Measurements from ENCODE around the gene ALDH4A1. TPM values are rescaled to one million over a fixed set of nuclear protein-coding genes. Genes with fewer than 3 reads are reported as not detected.
"Not testable (repeated sequence)": the region's sequence is repeated elsewhere in the genome, so short reads cannot be mapped to it uniquely, and the experiment has no call there.

The ALDH4A1 gene
- total RNA-seq, 1 donor from 2014 or later: 11.5 TPM

DNA sequence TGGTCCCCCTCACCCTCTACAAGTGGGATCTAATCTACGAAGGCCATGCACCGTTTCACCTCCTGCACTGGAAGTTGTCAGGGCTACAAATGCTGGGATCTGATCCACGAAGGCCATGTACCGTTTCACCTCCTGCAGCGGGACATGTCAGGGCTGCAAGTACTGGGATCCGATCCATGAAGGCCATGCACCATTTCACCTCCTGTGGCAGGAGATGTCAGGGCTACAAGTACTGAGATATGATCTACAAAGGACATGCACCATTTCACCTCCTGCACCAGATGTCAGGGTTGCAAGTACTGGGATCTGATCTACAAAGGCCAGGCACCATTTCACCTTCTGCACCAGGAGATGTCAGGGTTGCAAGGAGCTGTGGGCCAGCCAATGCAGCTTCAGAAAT, 7.0 kb downstream of the ALDH4A1 start:
- H3K9me3 Mint-ChIP-seq: no peaks in the 10 kb centered on the region
- no peak for TF ChIP-seq CTCF (IDR thresholded peaks at IDR 0.05; ENCODE audit: unreplicated experiment)
- peaks cover 3% of the 10 kb centered on the region for H3K4me1 Mint-ChIP-seq
- no peak for DNase-seq (ENCODE audit: low spot score in 2 of 2, unreplicated experiment in 2 of 2)
- no peaks in the 10 kb centered on the region for H3K36me3 Mint-ChIP-seq
- H3K27me3 Mint-ChIP-seq (ENCODE audit: low read depth): no peaks in the 10 kb centered on the region
- no peak overlapping the region for H3K27ac Mint-ChIP-seq
- no peak overlapping the region for H3K4me3 Mint-ChIP-seq

DNA sequence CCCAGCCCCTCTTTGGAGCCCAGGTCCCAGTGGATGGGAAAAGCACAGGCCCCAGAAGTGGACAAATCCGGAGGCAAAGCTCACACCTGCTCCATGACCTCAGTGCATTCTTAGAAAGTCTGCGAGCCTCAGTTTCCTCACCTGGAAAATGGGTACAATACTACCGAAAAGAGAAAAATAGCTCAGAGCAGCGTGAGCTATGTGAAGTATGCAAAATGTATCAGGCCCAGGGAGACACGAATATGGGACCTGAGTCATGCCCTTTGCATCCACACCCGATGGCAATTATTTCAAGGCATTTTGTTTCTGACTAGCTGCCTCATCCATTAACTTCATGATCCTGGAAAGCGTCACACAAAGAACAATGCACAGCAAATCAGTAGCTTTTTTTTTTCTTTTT, 9.2 kb downstream of the ALDH4A1 start:
- no peak for DNase-seq (ENCODE audit: low spot score in 2 of 2, unreplicated experiment in 2 of 2)
- H3K4me3 Mint-ChIP-seq: no peak overlapping the region
- no peak overlapping the region for H3K27ac Mint-ChIP-seq
- no peaks in the 10 kb centered on the region for H3K27me3 Mint-ChIP-seq (ENCODE audit: low read depth)
- H3K4me1 Mint-ChIP-seq: peaks cover 3% of the 10 kb centered on the region
- TF ChIP-seq CTCF (IDR thresholded peaks at IDR 0.05; ENCODE audit: unreplicated experiment): no peak
- no peaks in the 10 kb centered on the region for H3K36me3 Mint-ChIP-seq
- no peaks in the 10 kb centered on the region for H3K9me3 Mint-ChIP-seq

- not testable (repeated sequence) for H3K4me1 Mint-ChIP-seq; H3K9me3 Mint-ChIP-seq; H3K4me3 Mint-ChIP-seq; H3K36me3 Mint-ChIP-seq; DNase-seq (ENCODE audit: low spot score in 2 of 2, unreplicated experiment in 2 of 2); H3K27me3 Mint-ChIP-seq (ENCODE audit: low read depth); H3K27ac Mint-ChIP-seq
Measured at GRCh38 chr1:18891858-18892257, 10.5 kb downstream of the ALDH4A1 start.

DNA sequence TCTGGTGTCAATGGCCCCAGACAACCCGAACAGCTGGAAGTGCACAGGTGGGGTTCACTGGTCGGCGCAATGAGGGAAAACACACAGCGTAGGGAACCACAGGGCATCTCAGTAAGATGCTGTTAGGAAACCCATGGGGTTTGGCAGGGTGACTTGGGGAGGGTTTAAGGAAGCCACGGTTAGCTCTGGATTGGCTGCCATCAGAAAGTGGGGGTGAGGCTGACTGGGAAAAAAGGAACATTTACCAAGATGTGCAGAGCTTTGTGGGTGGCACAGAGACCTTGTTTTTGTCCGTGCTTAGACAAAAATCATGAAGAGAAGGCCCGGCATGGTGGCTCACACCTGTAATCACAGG, 11.0 kb downstream of the ALDH4A1 start:
- Mint-ChIP-seq H3K27ac (no peak overlapping the region), H3K9me3 (no peaks in the 10 kb centered on the region), H3K4me1 (peaks cover 3% of the 10 kb centered on the region), H3K36me3 (no peaks in the 10 kb centered on the region), H3K27me3 (ENCODE audit: low read depth) (no peaks in the 10 kb centered on the region), H3K4me3 (no peak overlapping the region)
- no peak for DNase-seq (ENCODE audit: low spot score in 2 of 2, unreplicated experiment in 2 of 2)
- no peak for TF ChIP-seq CTCF (IDR thresholded peaks at IDR 0.05; ENCODE audit: unreplicated experiment)

- no peaks in the 10 kb centered on the region for H3K27me3 Mint-ChIP-seq (ENCODE audit: low read depth)
- no peaks in the 10 kb centered on the region for H3K9me3 Mint-ChIP-seq
- H3K27ac Mint-ChIP-seq: no peak overlapping the region
- H3K36me3 Mint-ChIP-seq: no peaks in the 10 kb centered on the region
- TF ChIP-seq CTCF (IDR thresholded peaks at IDR 0.05; ENCODE audit: unreplicated experiment): no peak
- DNase-seq (ENCODE audit: low spot score in 2 of 2, unreplicated experiment in 2 of 2): no peak
- peaks cover 3% of the 10 kb centered on the region for H3K4me1 Mint-ChIP-seq
- H3K4me3 Mint-ChIP-seq: no peak overlapping the region
Measured at GRCh38 chr1:18890706-18891425, 11.5 kb downstream of the ALDH4A1 start.

DNA sequence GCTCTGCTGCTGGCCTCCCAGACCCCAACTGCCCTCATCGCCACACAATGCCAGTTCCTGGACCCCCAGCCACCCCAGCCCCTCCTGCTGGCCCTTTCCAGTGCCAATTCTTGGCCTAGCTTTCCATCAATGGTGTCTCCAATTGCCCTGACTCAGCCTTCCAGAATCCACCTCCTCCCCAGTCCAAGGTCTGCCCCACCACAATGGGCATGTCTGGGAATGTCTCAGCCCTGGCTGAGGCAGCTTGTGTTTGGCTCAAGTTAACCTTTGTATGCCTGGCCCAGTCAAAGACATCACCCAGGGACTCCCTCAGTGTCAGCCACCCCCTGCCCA, 16.4 kb downstream of the ALDH4A1 start:
- DNase-seq (ENCODE audit: low spot score in 2 of 2, unreplicated experiment in 2 of 2): no peak
- Mint-ChIP-seq H3K4me3 (no peak overlapping the region), H3K27ac (no peak overlapping the region), H3K27me3 (ENCODE audit: low read depth) (no peaks in the 10 kb centered on the region), H3K9me3 (no peaks in the 10 kb centered on the region), H3K36me3 (peaks cover 3% of the 10 kb centered on the region), H3K4me1 (no peaks in the 10 kb centered on the region)
- TF ChIP-seq CTCF (IDR thresholded peaks at IDR 0.05; ENCODE audit: unreplicated experiment): no peak
